LNCaP clone FGC (cell line): ENCODE data around the gene C14orf93.

ENCODE experiments used
- DNase-seq: peaks from one replicate; pipeline ENCODE4 v3.0.0-alpha.2; 2011; ENCODE audit warnings: low read depth
- H3K4me3 ChIP-seq: 2 replicates; pipeline ENCODE4 v1.5.1; 2011; ENCODE audit warnings: mild to moderate bottlenecking, low read depth, low read length, control low read depth
- TF ChIP-seq, protein P1 (sequence below): IDR thresholded peaks from 2 replicates; pipeline ENCODE4 v1.5.1; 2012; ENCODE audit warnings: mild to moderate bottlenecking; ENCODE audit not compliant: control insufficient read depth, insufficient read depth; ENCODE audit errors: extremely low read depth

Gene C14orf93

DNA sequence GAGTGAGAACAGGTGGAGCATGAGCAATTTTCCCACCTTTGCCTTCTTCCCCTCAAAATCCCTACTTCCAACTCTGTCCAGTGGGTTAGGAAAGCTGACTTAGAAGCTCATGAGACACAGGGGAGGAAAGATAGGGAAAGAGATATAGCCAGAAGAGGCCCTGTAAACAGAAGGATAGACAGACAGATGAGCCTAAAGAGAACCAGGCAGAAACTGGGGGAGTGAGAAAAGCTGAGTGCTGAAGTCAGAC, 32.6 kb downstream of the C14orf93 start:
- H3K4me3 ChIP-seq: no peak overlapping the region
- no peak for DNase-seq
- TF ChIP-seq, protein P1, sequence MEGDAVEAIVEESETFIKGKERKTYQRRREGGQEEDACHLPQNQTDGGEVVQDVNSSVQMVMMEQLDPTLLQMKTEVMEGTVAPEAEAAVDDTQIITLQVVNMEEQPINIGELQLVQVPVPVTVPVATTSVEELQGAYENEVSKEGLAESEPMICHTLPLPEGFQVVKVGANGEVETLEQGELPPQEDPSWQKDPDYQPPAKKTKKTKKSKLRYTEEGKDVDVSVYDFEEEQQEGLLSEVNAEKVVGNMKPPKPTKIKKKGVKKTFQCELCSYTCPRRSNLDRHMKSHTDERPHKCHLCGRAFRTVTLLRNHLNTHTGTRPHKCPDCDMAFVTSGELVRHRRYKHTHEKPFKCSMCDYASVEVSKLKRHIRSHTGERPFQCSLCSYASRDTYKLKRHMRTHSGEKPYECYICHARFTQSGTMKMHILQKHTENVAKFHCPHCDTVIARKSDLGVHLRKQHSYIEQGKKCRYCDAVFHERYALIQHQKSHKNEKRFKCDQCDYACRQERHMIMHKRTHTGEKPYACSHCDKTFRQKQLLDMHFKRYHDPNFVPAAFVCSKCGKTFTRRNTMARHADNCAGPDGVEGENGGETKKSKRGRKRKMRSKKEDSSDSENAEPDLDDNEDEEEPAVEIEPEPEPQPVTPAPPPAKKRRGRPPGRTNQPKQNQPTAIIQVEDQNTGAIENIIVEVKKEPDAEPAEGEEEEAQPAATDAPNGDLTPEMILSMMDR: no peak

DNA sequence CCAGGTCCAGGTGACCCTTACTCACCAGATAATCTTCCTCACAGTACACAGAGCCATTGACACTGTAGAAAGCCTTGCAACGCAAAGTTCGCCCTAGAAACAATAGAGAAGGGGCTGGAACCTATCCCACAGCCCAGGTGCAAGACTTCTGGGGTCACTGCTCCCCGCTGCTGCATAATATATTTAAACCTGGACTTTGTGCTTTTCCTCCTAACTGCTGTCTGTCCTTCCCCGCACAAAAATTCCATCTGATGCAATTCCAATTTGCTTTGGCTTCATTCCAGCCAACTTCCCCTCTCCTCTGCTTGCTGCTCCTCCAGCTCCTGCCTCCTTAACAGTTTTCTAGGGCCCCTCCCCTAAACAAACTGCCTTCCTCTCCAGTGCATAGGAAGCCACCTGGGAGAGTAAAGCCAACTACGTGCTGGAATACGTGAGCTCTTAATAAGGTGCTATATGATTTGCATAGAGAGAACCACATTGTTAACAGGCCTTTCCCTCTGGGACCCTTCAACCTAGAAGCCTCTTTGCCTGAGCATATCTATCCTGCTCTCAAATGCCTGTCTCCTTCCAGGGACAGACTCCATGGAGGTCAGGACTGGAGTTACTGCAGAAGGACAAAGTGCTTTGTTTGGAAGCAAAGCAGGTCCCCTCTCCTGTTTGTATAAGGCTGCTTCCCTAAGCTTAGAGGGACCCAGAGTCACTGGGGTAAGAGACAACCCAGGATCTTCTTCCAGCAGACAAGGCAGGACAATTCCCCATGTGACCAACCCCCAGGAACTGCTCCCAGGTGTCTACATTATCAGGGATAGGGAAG, 33.1 kb downstream of the C14orf93 start:
- peak overlapping the region; percentile 10; the same call in 1 of the 2 replicates for H3K4me3 ChIP-seq
- TF ChIP-seq, protein P1: no peak
- no peak for DNase-seq

DNA sequence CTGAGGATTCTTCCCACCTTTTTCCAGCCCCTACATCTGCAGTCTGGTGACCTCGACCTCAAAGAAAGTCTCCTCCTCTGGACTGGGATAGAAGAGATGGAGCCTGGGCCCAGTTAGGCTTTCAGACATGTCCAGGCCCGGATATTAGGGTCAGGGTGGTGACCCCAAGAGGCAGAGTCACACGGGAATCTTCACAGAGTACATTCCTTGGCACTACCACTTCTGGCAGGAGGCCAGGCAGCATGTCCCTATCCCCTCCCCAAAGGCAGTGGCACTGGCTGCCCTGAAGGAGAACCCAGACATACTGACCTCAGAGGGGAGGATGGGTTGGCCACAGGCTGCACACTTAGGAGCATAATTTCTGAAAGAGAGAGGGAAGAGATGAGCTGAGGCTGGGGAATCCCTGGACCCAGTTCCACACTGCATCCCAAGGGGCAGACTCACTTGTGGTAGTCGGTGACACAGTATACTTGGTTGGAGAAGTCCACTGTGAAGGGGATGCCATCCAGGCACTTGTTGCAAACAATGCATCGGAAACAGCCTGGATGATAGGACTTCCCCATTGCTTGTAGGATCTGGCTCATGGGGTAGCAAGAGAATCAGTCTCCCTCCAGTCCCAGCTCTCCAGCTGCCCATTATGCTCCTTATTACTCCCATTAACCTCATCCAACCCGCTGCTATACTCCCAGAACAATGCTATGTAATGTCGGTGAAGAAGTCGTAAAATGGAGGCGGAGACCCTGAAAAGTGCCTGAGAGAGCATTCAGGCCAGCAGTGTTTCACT, 35.2 kb downstream of the C14orf93 start:
- no peak overlapping the region for H3K4me3 ChIP-seq
- TF ChIP-seq, protein P1: no peak
- DNase-seq: no peak

DNA sequence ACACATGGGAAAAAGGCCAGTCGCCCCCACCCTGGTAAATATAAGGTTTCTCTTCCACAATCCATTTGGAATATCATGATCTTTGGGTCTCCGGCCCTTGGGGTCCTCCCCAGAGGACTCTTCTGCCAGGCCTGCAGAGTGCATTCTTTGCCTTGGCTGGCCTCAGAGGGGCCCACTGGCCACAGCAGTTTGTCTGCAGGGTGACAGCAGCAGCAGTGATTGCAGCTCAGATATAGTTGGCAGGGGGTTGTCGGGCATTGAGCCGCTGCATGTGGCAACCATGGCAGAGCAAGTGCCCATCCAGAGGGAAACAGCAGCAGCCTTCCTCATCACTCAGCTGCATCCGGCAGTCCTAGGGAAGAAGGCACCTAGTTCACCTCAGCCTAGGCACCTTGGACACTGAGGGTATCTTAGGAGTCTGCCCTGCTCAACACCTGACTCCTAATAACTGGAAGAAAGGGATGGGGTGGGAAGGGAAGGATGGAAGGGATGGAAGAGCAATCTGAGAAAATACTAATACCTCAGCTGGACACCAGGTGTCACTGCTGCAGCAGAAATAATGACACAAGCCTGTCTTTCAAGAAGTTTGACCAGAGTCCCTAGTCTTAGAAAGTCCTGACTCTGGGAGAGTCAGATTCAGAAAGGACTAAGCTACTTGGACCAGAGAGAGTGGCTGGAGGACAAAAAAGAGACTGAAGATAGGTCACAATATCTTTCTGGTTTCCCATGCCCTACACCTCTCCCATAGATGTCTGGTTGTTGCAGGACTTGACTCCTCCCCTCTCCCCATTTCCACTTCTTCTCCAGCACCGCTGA, 36.5 kb downstream of the C14orf93 start:
- no peak for DNase-seq
- no peak overlapping the region for H3K4me3 ChIP-seq
- TF ChIP-seq, protein P1: peak; percentile 80

DNA sequence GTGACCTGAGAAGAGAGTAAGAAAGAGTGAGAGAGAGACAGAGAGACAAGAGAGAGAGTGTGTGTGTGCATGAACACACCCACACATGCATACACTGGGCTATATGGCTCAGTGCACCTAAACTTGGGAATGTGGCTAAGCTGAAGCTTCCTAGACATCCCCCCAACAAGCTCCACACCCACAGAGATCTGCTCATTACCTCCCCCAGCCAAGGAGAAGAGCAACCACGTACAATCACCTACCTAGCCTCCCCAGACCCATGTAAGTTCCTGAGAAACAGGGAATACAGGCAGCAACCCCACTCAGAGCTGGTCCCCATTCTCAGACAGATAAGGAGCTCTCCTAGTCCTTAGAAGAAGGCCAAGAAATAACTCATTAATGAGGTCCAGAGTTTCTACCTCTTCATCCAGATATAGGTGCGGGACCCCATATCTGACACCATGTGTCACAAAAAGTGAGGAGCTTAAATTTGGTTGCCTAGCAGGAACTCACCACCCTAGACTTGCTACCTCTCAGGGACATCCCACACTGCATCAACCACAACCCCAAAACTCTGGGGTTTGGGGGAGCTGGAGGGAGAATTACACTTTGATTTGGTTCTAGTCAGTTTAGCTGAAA, 37.5 kb downstream of the C14orf93 start:
- DNase-seq: no peak
- H3K4me3 ChIP-seq: no peak overlapping the region
- TF ChIP-seq, protein P1: no peak

DNA sequence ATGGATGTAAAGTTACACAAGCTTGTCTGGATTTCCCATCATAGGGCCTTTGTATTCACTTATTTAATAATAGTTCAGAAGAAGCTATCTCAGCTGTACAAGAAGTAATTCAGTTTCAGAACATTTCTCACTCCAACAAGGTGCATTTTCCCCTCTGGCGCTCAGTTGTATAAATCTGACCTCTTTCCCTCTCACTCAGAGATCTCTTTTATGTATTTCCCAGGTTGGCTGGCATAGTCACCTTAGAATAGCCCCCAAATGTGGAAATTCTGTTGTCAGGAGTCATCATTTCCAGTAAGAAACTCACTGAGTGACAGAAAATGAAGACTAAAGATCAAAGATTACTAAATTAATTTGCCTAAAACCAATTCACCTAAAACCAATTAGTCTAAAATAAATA, 38.8 kb downstream of the C14orf93 start:
- DNase-seq: no peak
- TF ChIP-seq, protein P1: no peak
- no peak overlapping the region for H3K4me3 ChIP-seq
